Adrenal gland (tissue), 5 donors: Measurements from ENCODE around the gene ZNF148.

ENCODE experiments used
- CTCF ChIP-seq, 6 experiments: fragments of 450-650 bp in 4 of 6; fragments of 200-600 bp in 2 of 6; sonication (generic) in 1 of 6; IDR thresholded peaks; 1 replicate in 5 of 6; 2 replicates in 1 of 6; pipeline versions ENCODE4 v1.5.1 to v1.8.0; 2016 to 2021; ENCODE audit warnings: antibody characterized with exemption in 6 of 6, mild to moderate bottlenecking in 2 of 6, moderate library complexity in 1 of 6
- POLR2A ChIP-seq, 2 donors: fragments of 450-650 bp; IDR thresholded peaks; one replicate each; pipeline ENCODE4 v1.6.1; 2017; ENCODE audit warnings: antibody characterized with exemption in 2 of 2, mild to moderate bottlenecking in 2 of 2, moderate library complexity in 1 of 2
- donor health status: DM: no; HTN: no; CAD: no.

DNA sequence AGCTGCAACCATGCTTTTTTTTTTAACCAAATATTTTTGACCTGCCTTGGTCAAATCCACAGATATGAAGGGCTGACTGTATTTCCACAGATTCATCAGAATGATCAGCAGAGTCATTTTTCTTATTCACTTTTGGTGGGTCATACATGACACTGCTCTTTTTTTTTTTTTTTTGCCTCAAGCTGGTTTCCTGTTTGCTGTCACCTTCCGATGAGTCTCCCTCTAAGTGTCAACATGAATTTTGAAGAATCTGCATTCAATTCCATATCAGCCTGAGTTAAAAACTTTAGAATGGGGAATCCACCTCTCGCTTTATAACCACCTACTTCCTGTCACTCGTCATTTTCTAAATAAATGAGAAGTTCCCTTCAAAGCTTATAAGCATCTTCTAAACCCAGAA lies 160.4 kb downstream of the ZNF148 start:
- TF ChIP-seq CTCF (IDR thresholded peaks at IDR 0.05), result no peak
- TF ChIP-seq POLR2A (IDR thresholded peaks at IDR 0.05), result no peak
